ENCODE results near the gene ZFAND4.

DNA sequence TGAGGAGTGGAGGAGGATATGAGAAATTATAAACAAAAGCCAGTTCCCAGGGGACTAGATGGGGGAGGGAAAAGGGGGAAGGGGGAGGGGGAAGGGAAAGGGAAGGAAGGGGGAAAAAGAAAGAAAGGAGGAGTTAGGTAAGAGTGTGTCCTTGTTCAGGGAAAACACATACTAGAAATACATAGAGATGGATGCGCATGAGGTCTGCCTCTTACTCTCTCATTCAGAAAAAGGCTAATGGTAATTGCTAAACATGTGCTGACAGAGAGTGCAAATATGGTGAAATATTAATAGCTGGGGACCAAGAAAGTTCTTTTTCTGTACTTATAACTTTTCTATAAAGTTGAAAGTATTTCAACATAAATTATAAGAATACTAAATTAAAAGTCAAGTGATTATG lies 64.5 kb downstream of the ZFAND4 start:
- TF ChIP-seq, protein P1, sequence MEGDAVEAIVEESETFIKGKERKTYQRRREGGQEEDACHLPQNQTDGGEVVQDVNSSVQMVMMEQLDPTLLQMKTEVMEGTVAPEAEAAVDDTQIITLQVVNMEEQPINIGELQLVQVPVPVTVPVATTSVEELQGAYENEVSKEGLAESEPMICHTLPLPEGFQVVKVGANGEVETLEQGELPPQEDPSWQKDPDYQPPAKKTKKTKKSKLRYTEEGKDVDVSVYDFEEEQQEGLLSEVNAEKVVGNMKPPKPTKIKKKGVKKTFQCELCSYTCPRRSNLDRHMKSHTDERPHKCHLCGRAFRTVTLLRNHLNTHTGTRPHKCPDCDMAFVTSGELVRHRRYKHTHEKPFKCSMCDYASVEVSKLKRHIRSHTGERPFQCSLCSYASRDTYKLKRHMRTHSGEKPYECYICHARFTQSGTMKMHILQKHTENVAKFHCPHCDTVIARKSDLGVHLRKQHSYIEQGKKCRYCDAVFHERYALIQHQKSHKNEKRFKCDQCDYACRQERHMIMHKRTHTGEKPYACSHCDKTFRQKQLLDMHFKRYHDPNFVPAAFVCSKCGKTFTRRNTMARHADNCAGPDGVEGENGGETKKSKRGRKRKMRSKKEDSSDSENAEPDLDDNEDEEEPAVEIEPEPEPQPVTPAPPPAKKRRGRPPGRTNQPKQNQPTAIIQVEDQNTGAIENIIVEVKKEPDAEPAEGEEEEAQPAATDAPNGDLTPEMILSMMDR (IDR thresholded peaks at IDR 0.05) = no peak
- TF ChIP-seq POLR2A (IDR thresholded peaks at IDR 0.05) = no peak
